HepG2 (cell line): ENCODE results near the gene ANKS1B. TPM values are rescaled to one million over a fixed set of nuclear protein-coding genes. Genes with fewer than 3 reads are reported as not detected.
"Not testable (repeated sequence)": the region's sequence is repeated elsewhere in the genome, so short reads cannot be mapped to it uniquely, and the experiment has no call there.

Experiments
- ATAC-seq: fragments of 200-7000 bp; cut with Tn5 transposase; 3 replicates; pipeline ENCODE4 v1.9.1; 2020; ENCODE audit warnings: mild to moderate bottlenecking, moderate library complexity
- BruUV-seq: library from RNA; stranded (reverse); fragments of 400-500 nt; replicated peaks from 2 replicates; lab custom pipeline; 2021; lab: Mats Ljungman, UMichigan
- CTCF ChIA-PET: fragments of 300-600 bp; formaldehyde crosslinking; extraction: SDS; loops from one replicate; lab custom pipeline; 2021; ENCODE audit warnings: low total read pairs, inconsistent platforms, low intra/inter-chr PET ratio; lab: Yijun Ruan, JAX
- POLR2A ChIA-PET: fragments of 350-600 bp; sonication (Branson Sonifier 250); formaldehyde crosslinking; loops from one replicate; lab custom pipeline; 2020; ENCODE audit warnings: antibody characterized with exemption, inconsistent platforms; lab: Yijun Ruan, JAX
- DNase-seq: peaks from one replicate; pipeline ENCODE4 v3.0.0-alpha.2; 2015; ENCODE audit warnings: low spot score
- FAIRE-seq: peaks from 3 replicates; lab custom pipeline; 2011; peaks lifted over from hg19 to GRCh38; lab: Jason Lieb, UNC
- H2AFZ ChIP-seq: one replicate; pipeline ENCODE4 v1.6.1; 2011; ENCODE audit warnings: low read length, inconsistent platforms
- H3K27ac ChIP-seq: fragments of 300-600 bp; 3 replicates; pipeline ENCODE4 v1.8.0; 2011; ENCODE audit warnings: mixed run types, mild to moderate bottlenecking, mixed read lengths, low read length, inconsistent platforms; ENCODE audit not compliant: insufficient read depth; ENCODE audit errors: extremely low read length
- H3K27me3 ChIP-seq, 2 experiments: fragments of 200-600 bp in 1 of 2; 2 replicates in 1 of 2; 3 replicates in 1 of 2; pipeline versions ENCODE4 v1.6.0 to v1.8.0; 2011; ENCODE audit warnings: low read length in 2 of 2, mild to moderate bottlenecking in 2 of 2, moderate library complexity in 2 of 2, inconsistent platforms in 1 of 2; ENCODE audit not compliant: insufficient read depth in 2 of 2, control insufficient read depth in 1 of 2
- H3K36me3 ChIP-seq, 2 experiments: fragments of 200-600 bp in 1 of 2; replicated peaks in 1 of 2; 2 replicates in 1 of 2; 3 replicates in 1 of 2; pipeline versions ENCODE4 v1.5.1 to v1.8.0; 2011; ENCODE audit warnings: low read length in 2 of 2, inconsistent platforms in 1 of 2; ENCODE audit not compliant: insufficient read depth in 2 of 2, control insufficient read depth in 1 of 2
- H3K4me1 ChIP-seq: 2 replicates; pipeline ENCODE4 v1.5.1; 2012; ENCODE audit warnings: low read length, inconsistent platforms; ENCODE audit not compliant: insufficient read depth
- H3K4me2 ChIP-seq: 2 replicates; pipeline ENCODE4 v1.6.0; 2011; ENCODE audit warnings: low read depth, low read length, inconsistent platforms
- H3K4me3 ChIP-seq, 3 experiments: fragments of 200-600 bp in 1 of 3; sonication (generic), shearing (Covaris generic) in 1 of 3; replicated peaks in 1 of 3; 2 replicates each; pipeline ENCODE4 v1.5.1; 2011 to 2016; ENCODE audit warnings: low read length in 3 of 3, inconsistent platforms in 2 of 3, low read depth in 2 of 3, mild to moderate bottlenecking in 2 of 3, control low read depth in 1 of 3, mixed read lengths in 1 of 3; ENCODE audit not compliant: insufficient read depth in 1 of 3
- H3K79me2 ChIP-seq: one replicate; pipeline ENCODE4 v1.6.1; 2011; ENCODE audit warnings: low read length, inconsistent platforms; ENCODE audit not compliant: insufficient read depth
- H3K9ac ChIP-seq: 2 replicates; pipeline ENCODE4 v1.6.0; 2011; ENCODE audit warnings: mild to moderate bottlenecking, low read depth, low read length, inconsistent platforms; ENCODE audit not compliant: insufficient read depth
- H3K9me3 ChIP-seq: 2 replicates; pipeline ENCODE4 v1.5.1; 2012; ENCODE audit warnings: mild to moderate bottlenecking, low read length
- H4K20me1 ChIP-seq: 2 replicates; pipeline ENCODE4 v1.6.0; 2011; ENCODE audit warnings: inconsistent platforms, mild to moderate bottlenecking, low read length, moderate library complexity; ENCODE audit not compliant: insufficient read depth
- AGO2 ChIP-seq: fragments of 200-400 bp; formaldehyde crosslinking; optimal IDR thresholded peaks from 2 replicates; pipeline ENCODE3; 2017; ENCODE audit warnings: mild to moderate bottlenecking, low read depth, low read length, moderate library complexity
- ATF5 ChIP-seq: sonication (generic); formaldehyde crosslinking; IDR thresholded peaks from 2 replicates; pipeline ENCODE4 v1.4.0; 2020; ENCODE audit warnings: mild to moderate bottlenecking, low read depth, missing genetic modification reagents
- GFI1 ChIP-seq: sonication (generic); formaldehyde crosslinking; IDR thresholded peaks from 2 replicates; pipeline ENCODE4 v1.5.0; 2020; ENCODE audit warnings: missing genetic modification reagents, mild to moderate bottlenecking, borderline replicate concordance
- HES4 ChIP-seq: sonication (generic); formaldehyde crosslinking; IDR thresholded peaks from 2 replicates; pipeline ENCODE4 v1.9.0; 2021; ENCODE audit warnings: mild to moderate bottlenecking, missing genetic modification reagents, borderline replicate concordance
- SALL1 ChIP-seq: sonication (generic); formaldehyde crosslinking; IDR thresholded peaks from 2 replicates; pipeline ENCODE4 v1.8.0; 2022; ENCODE audit warnings: mild to moderate bottlenecking, missing genetic modification reagents
- SKI ChIP-seq: fragments of 450-650 bp; IDR thresholded peaks from one replicate; pipeline ENCODE4 v1.6.1; 2018; ENCODE audit warnings: mild to moderate bottlenecking; ENCODE audit not compliant: partially characterized antibody
- SNAPC2 ChIP-seq: sonication (generic); formaldehyde crosslinking; IDR thresholded peaks from 2 replicates; pipeline ENCODE4 v1.8.1; 2022; ENCODE audit warnings: mild to moderate bottlenecking, missing genetic modification reagents
- STAT5B ChIP-seq: sonication (generic); formaldehyde crosslinking; IDR thresholded peaks from 2 replicates; pipeline ENCODE4 v1.4.0; 2020; ENCODE audit warnings: missing genetic modification reagents
- TIGD3 ChIP-seq: sonication (generic); formaldehyde crosslinking; IDR thresholded peaks from 2 replicates; pipeline ENCODE4 v1.5.1; 2020; ENCODE audit warnings: mild to moderate bottlenecking, missing genetic modification reagents, borderline replicate concordance
- ZBTB37 ChIP-seq: sonication (generic); formaldehyde crosslinking; IDR thresholded peaks from 2 replicates; pipeline ENCODE4 v1.4.0; 2020; ENCODE audit warnings: mild to moderate bottlenecking, missing genetic modification reagents
- WGBS: methylation state at CpG from one replicate; pipeline ENCODE4 v1.1.6; 2017; ENCODE audit warnings: low lambda C conversion rate; 5-methylcytosine and 5-hydroxymethylcytosine counted together
- in situ Hi-C: cut with HindIII; loops from 2 replicates; pipeline ENCODE4 v1.10.0; 2017; ENCODE audit warnings: low pct_unique_long_range_greater_than_20kb; ENCODE audit not compliant: extremely low pct_ligation_motif_present
- intact Hi-C: fragments of 100-400 bp; cut with micrococcal nuclease; formaldehyde crosslinking; loops from one replicate; pipeline ENCODE4 v1.10.0; 2022; ENCODE audit not compliant: unreplicated experiment
- polyA plus RNA-seq, 8 experiments: library from polyadenylated mRNA; depleted of rRNA in 3 of 8; stranded (reverse) in 7 of 8; unstranded in 1 of 8; fragments of >200 nt; fragmentation: Illumina TruSeq in 4 of 8; extraction: Trizol in 4 of 8; gene quantifications; 2 replicates each; pipeline versions ENCODE4 v1.2.1 to v1.2.3, GENCODE V29; 2011 to 2016; ENCODE audit warnings: low read depth in 4 of 8, missing spikeins in 1 of 8, mixed read lengths in 1 of 8; ENCODE audit not compliant: insufficient read depth in 1 of 8
- total RNA-seq, 5 experiments: library from RNA; depleted of rRNA; stranded (reverse); fragments of >200 nt; fragmentation: Illumina TruSeq; extraction: Trizol; gene quantifications; 2 replicates each; pipeline ENCODE4 v1.2.3, GENCODE V29; 2016; ENCODE audit warnings: low read depth in 1 of 5

Gene ANKS1B
- total and polyA plus RNA-seq, 2 of the 13 experiments (the other 11 are each of a cell fraction or from before 2014, with no cell fraction given) = 0.15 TPM; not detected in 1

GRCh38 chr12:99330216-99330615, 654.5 kb downstream of the ANKS1B start:
- Histone ChIP-seq H3K36me3 (no peaks in the 10 kb centered on the region), H3K27ac (no peak overlapping the region), H3K79me2 (no peaks in the 10 kb centered on the region), H3K27me3 (no peaks in the 10 kb centered on the region), H3K4me1 (no peaks in the 10 kb centered on the region), H2AFZ (no peak overlapping the region), H3K9ac (no peak overlapping the region), H3K4me3 (no peak overlapping the region), H3K4me2 (no peak overlapping the region), H4K20me1 (no peaks in the 10 kb centered on the region), H3K9me3 (peaks cover 12% of the 10 kb centered on the region; the same call in 1 of the 2 replicates)
- DNase-seq = no peak
- ATAC-seq = no peak
- POLR2A ChIA-PET = no interaction called here
- WGBS = 0% methylated on average over 1 of the region's 1 CpG
- no peak for FAIRE-seq
- intact Hi-C loops (no loop called here), in situ Hi-C loops (no loop called here)
- BruUV-seq = no TSS peak
- TF ChIP-seq SKI = no peak
- TF ChIP-seq TIGD3 (CRISPR knock-in tag) = no peak
- no peak for TF ChIP-seq SALL1 (CRISPR knock-in tag)
- TF ChIP-seq GFI1 (CRISPR knock-in tag) = no peak
- no peak for TF ChIP-seq SNAPC2 (CRISPR knock-in tag)
- TF ChIP-seq STAT5B = no peak
- TF ChIP-seq ZBTB37 = no peak
- TF ChIP-seq HES4 (CRISPR knock-in tag) = no peak
- no peak for TF ChIP-seq ATF5 (CRISPR knock-in tag)
- no peak for TF ChIP-seq AGO2
- CTCF ChIA-PET = no interaction called here

- H3K27ac ChIP-seq, H3K9ac ChIP-seq, H2AFZ ChIP-seq, CTCF ChIA-PET, intact Hi-C loops, H3K4me1 ChIP-seq, H3K4me2 ChIP-seq, FAIRE-seq, H4K20me1 ChIP-seq, H3K4me3 ChIP-seq, H3K27me3 ChIP-seq, H3K36me3 ChIP-seq, H3K79me2 ChIP-seq, DNase-seq, POLR2A ChIA-PET, BruUV-seq, in situ Hi-C loops, ATAC-seq: not testable (repeated sequence)
- 34% methylated on average over 4 of the region's 9 CpGs for WGBS
- H3K9me3 ChIP-seq = peaks cover 12% of the 10 kb centered on the region; the same call in 1 of the 2 replicates
These were observed 663.5 kb downstream of the ANKS1B start for GRCh38 chr12:99321210-99321609.
